Activated CD8-positive, alpha-beta memory T cell treated with anti-CD3 and anti-CD28 coated beads, Interleukin-2, amount 50 U/mL, for 1 hour (primary cell): ENCODE results near the gene MRPS12.
"Not testable (repeated sequence)": the region's sequence is repeated elsewhere in the genome, so short reads cannot be mapped to it uniquely, and the experiment has no call there.

Experiments
- DNase-seq: peaks from one replicate; pipeline ENCODE4 v3.0.0-alpha.2; 2020; ENCODE audit errors: extremely low read depth

MRPS12 gene

DNA sequence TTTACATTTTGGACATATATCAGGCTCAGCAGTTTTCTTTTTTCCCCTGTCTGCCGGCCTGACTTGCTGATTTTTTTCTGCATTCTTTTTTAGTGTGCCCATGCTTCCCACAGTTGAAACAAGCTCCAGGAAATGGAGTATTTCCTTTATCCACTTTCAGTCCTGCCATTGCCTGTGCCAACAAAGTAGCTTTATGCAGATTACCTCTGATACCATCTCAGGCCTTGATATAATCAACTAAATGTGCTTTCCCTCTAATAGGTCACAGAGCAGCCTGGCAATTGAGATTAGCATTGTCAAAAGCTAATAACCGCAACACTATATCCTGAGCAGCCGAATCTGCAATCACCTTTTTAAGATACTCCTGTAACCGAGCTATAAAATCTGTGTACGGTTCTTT, 9.2 kb downstream of the MRPS12 start:
- DNase-seq: no peak

DNA sequence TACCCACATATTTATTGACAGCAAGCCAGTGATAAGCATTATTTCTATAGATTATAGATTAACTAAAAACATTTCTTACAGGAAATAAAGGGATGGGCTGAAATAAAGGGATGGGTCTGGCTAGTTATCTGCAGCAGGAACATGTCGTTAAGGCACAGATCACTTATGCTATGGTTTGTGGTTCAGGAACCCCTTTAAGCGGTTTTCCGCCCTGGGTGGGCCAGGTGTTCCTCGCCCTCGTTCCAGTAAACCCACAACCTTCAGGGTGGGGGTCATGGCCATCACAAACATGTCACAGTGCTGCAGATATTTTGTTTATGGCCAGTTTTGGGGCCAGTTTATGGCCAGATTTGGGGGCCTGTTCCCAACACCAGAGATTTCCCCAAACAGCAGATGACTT, 10.7 kb downstream of the MRPS12 start:
- not testable (repeated sequence) for DNase-seq

DNA sequence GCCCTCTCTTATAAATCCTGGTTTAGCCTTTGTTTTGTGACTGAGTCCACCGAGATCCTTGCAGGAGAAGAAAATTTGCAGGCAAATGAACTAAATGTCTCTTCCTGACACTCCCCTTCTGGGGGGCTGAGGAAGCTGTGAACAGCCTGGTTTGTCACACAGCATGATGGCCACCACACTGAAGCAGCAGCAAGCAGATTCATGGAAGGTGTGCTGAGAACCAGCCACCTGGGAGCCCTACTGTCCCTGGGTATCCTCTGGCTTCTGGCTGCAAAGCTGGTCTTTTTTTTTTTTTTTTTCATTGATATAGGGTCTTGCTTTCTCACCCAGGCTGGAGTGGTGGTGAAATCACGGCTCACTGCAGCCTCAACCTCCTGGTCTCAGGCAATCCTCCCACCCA, 11.2 kb downstream of the MRPS12 start:
- DNase-seq: no peak

DNA sequence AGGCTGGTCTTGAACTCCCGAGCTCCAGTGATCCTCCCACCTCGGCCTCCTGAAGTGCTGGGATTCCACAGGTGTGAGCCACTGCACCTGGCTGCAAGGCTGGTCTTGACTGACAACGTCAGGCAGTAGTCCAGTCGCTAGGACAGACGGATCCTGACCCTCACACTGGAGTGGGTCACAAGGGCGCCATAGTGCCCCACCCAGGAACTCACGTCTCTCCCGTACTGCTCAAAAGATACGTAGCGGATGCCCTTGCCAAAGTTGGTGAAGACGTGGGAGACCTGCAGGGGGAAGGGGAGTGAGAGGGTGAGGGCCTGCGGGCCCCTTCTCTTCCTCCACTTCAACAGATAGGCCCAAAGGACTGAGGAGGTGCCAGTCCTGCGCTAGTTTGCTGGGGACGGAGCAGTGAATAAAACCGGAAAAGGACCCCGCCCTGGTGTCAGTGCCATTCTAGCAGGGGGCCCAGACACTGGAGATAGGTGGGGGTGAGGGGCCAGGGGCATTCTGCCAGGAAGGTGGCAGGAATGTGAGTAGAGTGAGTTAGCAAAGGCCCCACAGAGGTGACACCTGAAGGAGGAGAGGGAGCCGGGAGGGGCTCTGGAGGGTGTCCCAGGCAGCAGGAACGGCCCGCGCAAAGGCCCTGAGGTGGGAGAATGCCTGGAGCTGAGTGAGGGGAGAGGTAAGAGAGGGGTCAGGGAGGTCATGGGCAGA, 11.9 kb downstream of the MRPS12 start:
- DNase-seq: no peak

GRCh38 chr19:38944981-38945506, 14.3 kb downstream of the MRPS12 start:
- DNase-seq: no peak

DNA sequence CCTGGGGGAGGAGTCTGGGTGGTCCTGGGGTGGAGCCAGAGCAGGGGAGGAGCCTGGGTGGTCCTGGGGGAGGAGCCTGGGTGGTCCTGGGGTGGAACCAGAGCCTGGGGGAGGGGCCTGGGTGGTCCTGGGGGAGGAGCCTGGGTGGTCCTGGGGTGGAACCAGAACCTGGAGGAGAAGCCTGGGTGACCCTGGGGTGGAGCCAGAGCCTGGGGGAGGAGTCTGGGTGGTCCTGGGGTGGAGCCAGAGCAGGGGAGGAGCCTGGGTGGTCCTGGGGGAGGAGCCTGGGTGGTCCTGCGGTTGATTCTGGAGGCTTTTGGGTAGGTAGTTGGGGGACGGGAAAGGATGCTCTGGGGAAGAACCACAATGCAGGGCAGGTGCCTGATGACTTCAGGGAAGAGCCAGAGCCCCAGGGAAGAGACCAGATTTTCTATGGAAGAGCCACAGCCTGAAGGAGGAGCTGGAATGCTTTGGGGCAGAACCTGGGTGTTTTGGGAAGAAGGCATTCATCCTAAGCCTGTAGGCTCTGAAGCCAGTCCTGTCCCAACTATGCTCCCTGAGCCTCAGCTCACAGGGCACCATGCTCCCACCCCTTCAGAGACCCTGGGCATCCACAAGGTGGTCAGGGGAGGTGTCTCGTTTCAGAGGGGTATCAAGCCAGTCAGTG, 15.0 kb downstream of the MRPS12 start:
- no peak for DNase-seq

DNA sequence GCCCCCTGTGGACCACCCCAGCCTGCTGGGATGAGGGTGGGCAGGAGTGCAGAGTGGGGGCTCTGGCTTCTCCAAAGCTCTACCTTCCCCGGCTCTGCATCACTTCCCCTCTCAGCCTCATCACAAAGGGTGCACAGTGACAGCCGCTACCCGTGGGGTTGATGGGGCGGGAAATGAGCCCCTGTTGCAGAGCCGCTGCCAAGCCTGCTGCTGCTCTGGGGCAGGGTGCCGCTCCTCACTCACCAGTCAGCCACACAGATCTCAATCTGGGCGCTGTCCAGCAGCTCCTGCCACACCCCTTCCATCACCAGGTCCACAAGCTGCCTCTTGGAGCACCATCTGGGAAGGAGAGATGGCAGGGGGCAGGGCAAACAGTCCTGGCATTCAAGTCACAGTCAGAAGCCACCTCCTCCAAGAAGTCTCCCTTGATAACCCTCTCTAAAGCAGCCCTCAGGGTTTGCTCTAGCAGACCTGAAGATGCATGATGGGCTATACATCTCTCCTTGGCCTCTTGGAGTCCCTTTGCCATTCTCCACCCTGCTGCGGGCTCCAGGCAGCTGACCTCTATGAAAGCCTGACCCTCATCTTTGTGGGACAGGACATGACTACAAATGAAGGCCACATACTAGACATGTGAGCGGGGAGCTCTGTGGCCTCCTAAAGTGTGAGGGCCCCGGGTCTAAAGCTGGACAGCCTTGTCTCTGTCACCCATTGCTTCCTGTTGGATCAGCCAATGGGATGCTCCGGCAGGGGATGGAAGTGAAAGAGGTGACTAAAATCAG, 15.7 kb downstream of the MRPS12 start:
- DNase-seq: no peak

DNA sequence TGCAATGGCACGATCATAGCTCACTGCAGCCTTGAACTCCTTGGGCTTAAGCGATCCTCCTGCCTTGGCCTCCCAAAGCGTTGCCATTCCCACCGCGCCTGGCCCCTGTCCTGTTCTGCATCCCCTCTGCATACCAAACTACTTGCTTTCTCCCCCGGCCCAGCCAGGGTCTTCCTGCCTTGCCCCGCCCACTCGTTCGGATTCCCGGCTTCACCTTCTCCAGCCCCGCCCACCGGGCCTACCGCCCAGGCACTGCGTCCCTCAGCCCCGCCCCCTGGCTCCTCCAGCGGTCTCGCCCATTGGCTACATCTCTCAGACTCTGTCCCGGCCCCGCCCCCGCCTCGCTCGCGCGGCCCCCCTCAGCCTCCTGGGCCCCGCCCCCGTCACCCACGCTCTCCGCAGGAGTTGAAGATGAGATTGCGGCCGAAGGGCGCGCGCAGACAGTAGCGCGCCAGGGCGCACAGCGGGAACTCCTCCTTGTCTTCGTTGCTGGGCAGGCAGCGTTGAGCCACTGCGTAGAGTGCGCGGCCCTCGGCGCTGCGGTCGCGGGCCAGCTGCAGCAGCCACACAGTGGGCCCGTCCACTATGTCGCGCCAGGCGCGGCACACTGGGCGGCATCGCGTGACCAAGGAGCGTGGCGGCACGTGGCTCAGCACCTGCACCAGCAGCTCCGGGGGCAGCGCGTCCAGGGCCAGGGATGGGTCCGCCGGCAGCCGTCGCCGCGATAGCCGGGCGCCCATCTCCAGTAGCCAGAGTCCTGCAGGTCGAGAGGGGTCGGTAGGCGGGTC, 19.0 kb downstream of the MRPS12 start:
- peak; percentile 45 for DNase-seq

- no peak for DNase-seq
Observed at GRCh38 chr19:38951187-38951586, 20.4 kb downstream of the MRPS12 start.

- no peak for DNase-seq
Observed at GRCh38 chr19:38952395-38953165, 21.8 kb downstream of the MRPS12 start.

- DNase-seq: no peak
Observed at GRCh38 chr19:38953677-38954076, 22.9 kb downstream of the MRPS12 start.

GRCh38 chr19:38956264-38956663, 25.5 kb downstream of the MRPS12 start:
- no peak for DNase-seq

GRCh38 chr19:38958301-38958700, 27.6 kb downstream of the MRPS12 start:
- DNase-seq: no peak

DNA sequence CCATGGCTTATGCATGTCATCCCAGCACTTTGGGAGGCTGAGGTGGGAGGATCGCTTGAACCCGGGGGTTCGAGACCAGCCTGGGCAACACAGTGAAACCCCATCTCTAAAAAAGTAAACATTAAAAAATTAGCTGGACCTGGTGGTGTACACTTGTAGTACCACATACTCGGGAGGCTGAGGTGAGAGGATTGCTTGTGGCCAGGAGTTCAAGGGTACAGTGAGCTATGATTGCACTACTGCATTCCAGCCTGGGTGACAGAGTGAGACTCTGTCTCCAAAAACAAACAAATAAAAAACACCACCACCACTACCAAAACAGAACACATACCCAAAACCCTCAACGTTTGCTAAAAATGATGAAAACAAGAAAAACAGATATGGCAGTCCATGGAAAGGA, 28.9 kb downstream of the MRPS12 start:
- no peak for DNase-seq

- no peak for DNase-seq
Observed at GRCh38 chr19:38964738-38965137, 34.0 kb downstream of the MRPS12 start.

GRCh38 chr19:38966149-38966548, 35.4 kb downstream of the MRPS12 start:
- DNase-seq: not testable (repeated sequence)

GRCh38 chr19:38970664-38971532, 40.2 kb downstream of the MRPS12 start:
- no peak for DNase-seq

DNA sequence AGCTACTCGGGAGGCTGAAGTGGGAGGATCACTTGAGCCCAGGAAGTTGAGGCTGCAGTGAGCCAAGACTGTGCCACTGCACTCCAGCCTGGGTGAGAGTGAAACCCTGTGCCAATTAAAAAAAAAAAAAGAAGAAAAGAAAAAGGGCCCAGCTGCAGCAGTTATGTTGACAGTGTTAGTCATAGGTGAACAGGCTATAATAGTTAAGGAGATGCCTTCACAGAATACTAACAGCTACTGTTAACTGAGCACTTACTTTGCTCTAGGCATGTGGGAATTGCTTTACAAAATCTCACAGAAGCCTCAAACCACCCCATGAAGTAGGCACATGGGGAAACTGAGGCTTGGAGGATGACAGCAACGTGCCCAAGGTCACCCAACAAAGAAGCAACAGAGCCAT, 40.9 kb downstream of the MRPS12 start:
- DNase-seq: no peak

DNA sequence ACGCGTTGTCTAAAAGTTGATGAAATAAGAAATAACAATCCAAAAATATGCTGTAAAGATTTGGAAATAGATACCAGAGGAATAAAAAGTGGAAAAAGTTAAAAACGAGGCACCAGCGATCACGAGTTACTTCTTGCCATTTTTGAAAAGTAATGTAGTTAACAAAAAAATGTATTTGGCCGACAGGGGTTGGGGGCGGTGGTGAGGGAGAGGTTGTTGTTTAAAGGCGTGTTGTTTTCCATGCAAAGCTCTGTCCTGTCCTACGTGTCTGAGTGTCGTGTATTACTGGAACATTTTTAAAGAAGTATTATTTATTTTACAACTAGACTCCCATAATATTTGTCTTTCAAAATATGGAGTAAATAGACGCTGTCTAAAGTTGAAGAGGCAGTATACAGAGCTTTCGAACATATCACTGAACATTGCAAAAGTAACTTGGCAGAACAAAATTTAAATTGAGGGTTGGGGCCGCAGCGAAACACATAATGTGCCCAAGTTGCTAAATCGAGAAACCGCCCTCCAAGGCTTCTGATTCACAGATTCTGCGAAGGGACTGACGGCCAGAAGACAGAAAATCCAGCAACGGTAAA, 44.0 kb downstream of the MRPS12 start:
- DNase-seq: no peak
